Ishikawa (cell line): ENCODE results near the gene IL9R.

ENCODE experiments used
- CEBPB ChIP-seq: IDR thresholded peaks from 2 replicates; pipeline ENCODE4 v1.6.1; 2012
- CREB1 ChIP-seq: IDR thresholded peaks from 2 replicates; pipeline ENCODE4 v1.6.1; 2012; ENCODE audit warnings: low read depth
- EGR1 ChIP-seq: IDR thresholded peaks from 2 replicates; pipeline ENCODE4 v1.6.1; 2012
- EP300 ChIP-seq: IDR thresholded peaks from 2 replicates; pipeline ENCODE4 v1.6.1; 2012; ENCODE audit warnings: borderline replicate concordance
- FOXM1 ChIP-seq: IDR thresholded peaks from 2 replicates; pipeline ENCODE4 v1.6.1; 2012; ENCODE audit warnings: low read depth, borderline replicate concordance
- NFIC ChIP-seq: IDR thresholded peaks from 2 replicates; pipeline ENCODE4 v1.6.1; 2012
- RAD21 ChIP-seq: IDR thresholded peaks from 2 replicates; pipeline ENCODE4 v1.6.1; 2012; ENCODE audit warnings: low read depth
- TAF1 ChIP-seq: IDR thresholded peaks from 2 replicates; pipeline ENCODE4 v1.6.1; 2012; ENCODE audit warnings: low read depth, mild to moderate bottlenecking
- TCF12 ChIP-seq: IDR thresholded peaks from 2 replicates; pipeline ENCODE4 v1.6.1; 2012; ENCODE audit warnings: low read depth
- YY1 ChIP-seq: IDR thresholded peaks from 2 replicates; pipeline ENCODE4 v1.6.1; 2012; ENCODE audit warnings: low read depth
- ZBTB7A ChIP-seq: IDR thresholded peaks from 2 replicates; pipeline ENCODE4 v1.6.1; 2012; ENCODE audit warnings: low read depth
- TF ChIP-seq, protein P1 (sequence below): IDR thresholded peaks from 2 replicates; pipeline ENCODE4 v1.6.1; 2012; ENCODE audit warnings: low read depth, mild to moderate bottlenecking
- TF ChIP-seq, protein P2 (sequence below): IDR thresholded peaks from 2 replicates; pipeline ENCODE4 v1.6.1; 2012
- TF ChIP-seq, protein P3 (sequence below): IDR thresholded peaks from 2 replicates; pipeline ENCODE4 v1.6.1; 2012

DNA sequence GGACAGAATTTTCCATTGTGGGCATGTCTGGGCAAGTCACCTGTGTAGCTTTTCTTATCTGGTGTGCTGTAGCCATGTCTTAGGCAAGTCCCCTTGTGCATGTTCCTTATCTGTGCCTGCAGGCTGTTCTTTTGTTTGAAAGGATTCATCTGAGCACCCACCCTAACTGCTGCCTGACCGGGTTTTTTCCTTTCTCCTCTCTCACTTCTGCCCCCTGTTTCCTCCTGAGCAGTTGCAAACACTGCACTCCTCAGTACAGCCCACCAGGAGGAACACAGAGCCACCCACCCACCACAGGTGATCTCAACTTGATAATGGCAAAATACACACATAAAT is 29.2 kb upstream of the IL9R start:
- TF ChIP-seq RAD21 (no peak), YY1 (no peak), CEBPB (no peak), EP300 (no peak), ZBTB7A (no peak), FOXM1 (no peak), TCF12 (no peak), EGR1 (no peak), CREB1 (no peak), NFIC (no peak), TAF1 (no peak)
- TF ChIP-seq, protein P1, sequence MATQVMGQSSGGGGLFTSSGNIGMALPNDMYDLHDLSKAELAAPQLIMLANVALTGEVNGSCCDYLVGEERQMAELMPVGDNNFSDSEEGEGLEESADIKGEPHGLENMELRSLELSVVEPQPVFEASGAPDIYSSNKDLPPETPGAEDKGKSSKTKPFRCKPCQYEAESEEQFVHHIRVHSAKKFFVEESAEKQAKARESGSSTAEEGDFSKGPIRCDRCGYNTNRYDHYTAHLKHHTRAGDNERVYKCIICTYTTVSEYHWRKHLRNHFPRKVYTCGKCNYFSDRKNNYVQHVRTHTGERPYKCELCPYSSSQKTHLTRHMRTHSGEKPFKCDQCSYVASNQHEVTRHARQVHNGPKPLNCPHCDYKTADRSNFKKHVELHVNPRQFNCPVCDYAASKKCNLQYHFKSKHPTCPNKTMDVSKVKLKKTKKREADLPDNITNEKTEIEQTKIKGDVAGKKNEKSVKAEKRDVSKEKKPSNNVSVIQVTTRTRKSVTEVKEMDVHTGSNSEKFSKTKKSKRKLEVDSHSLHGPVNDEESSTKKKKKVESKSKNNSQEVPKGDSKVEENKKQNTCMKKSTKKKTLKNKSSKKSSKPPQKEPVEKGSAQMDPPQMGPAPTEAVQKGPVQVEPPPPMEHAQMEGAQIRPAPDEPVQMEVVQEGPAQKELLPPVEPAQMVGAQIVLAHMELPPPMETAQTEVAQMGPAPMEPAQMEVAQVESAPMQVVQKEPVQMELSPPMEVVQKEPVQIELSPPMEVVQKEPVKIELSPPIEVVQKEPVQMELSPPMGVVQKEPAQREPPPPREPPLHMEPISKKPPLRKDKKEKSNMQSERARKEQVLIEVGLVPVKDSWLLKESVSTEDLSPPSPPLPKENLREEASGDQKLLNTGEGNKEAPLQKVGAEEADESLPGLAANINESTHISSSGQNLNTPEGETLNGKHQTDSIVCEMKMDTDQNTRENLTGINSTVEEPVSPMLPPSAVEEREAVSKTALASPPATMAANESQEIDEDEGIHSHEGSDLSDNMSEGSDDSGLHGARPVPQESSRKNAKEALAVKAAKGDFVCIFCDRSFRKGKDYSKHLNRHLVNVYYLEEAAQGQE, result no peak
- TF ChIP-seq, protein P2, sequence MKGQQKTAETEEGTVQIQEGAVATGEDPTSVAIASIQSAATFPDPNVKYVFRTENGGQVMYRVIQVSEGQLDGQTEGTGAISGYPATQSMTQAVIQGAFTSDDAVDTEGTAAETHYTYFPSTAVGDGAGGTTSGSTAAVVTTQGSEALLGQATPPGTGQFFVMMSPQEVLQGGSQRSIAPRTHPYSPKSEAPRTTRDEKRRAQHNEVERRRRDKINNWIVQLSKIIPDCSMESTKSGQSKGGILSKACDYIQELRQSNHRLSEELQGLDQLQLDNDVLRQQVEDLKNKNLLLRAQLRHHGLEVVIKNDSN, result no peak
- TF ChIP-seq, protein P3, sequence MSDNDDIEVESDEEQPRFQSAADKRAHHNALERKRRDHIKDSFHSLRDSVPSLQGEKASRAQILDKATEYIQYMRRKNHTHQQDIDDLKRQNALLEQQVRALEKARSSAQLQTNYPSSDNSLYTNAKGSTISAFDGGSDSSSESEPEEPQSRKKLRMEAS, result no peak
